PC-9 (cell line): ENCODE measurements around the gene CD2AP. TPM values are rescaled to one million over a fixed set of nuclear protein-coding genes. Genes with fewer than 3 reads are reported as not detected.

Experiments
- BruUV-seq: library from RNA; stranded (reverse); fragments of 400-500 nt; replicated peaks from 2 replicates; lab custom pipeline; 2021; lab: Mats Ljungman, UMichigan
- CTCF ChIA-PET: fragments of 300-600 bp; sonication (Branson Sonifier 250); formaldehyde crosslinking; loops from one replicate; lab custom pipeline; 2022; ENCODE audit warnings: antibody characterized with exemption; lab: Charles Lee
- POLR2A ChIA-PET: fragments of 300-600 bp; sonication (Branson Sonifier 250); formaldehyde crosslinking; loops from one replicate; lab custom pipeline; 2022; ENCODE audit warnings: antibody characterized with exemption; ENCODE audit not compliant: unreplicated experiment; lab: Charles Lee
- DNase-seq, 2 experiments: peaks; one replicate each; pipeline versions ENCODE4 v3.0.0 to v3.0.0-alpha.2; 2015 to 2022; ENCODE audit warnings: mixed read lengths in 1 of 2
- H2AFZ ChIP-seq: fragments of 200-600 bp; sonication (generic); 2 replicates; pipeline ENCODE4 v1.8.1; 2017; ENCODE audit warnings: antibody characterized with exemption
- H3F3A ChIP-seq: fragments of 200-600 bp; sonication (generic); 2 replicates; pipeline ENCODE4 v1.8.1; 2017; ENCODE audit warnings: antibody characterized with exemption, mild to moderate bottlenecking, low read depth; ENCODE audit not compliant: insufficient read depth
- H3K27ac ChIP-seq: fragments of 200-600 bp; sonication (generic); 2 replicates; pipeline ENCODE4 v1.6.1; 2016; ENCODE audit warnings: mixed run types
- H3K27me3 ChIP-seq: fragments of 200-600 bp; sonication (generic); 2 replicates; pipeline ENCODE4 v1.6.1; 2016; ENCODE audit warnings: low read depth, mixed run types; ENCODE audit not compliant: insufficient read depth
- H3K36me3 ChIP-seq: fragments of 200-600 bp; sonication (generic); 2 replicates; pipeline ENCODE4 v1.6.1; 2016; ENCODE audit warnings: low read depth, mixed run types
- H3K4me1 ChIP-seq: fragments of 200-600 bp; sonication (generic); replicated peaks from 2 replicates; pipeline ENCODE4 v1.6.1; 2016; ENCODE audit warnings: mixed run types; ENCODE audit not compliant: insufficient read depth
- H3K4me2 ChIP-seq: fragments of 200-600 bp; sonication (generic); 2 replicates; pipeline ENCODE4 v1.6.1; 2017; ENCODE audit warnings: mixed run types
- H3K4me3 ChIP-seq: fragments of 200-600 bp; sonication (generic); 2 replicates; pipeline ENCODE4 v1.6.1; 2016; ENCODE audit warnings: mixed run types
- H3K79me2 ChIP-seq: fragments of 200-600 bp; sonication (generic); 2 replicates; pipeline ENCODE4 v1.6.1; 2017; ENCODE audit warnings: low read depth, mixed run types
- H3K9me2 ChIP-seq: fragments of 200-600 bp; sonication (generic); 2 replicates; pipeline ENCODE4 v1.8.1; 2017; ENCODE audit warnings: mild to moderate bottlenecking; ENCODE audit not compliant: insufficient read depth
- H3K9me3 ChIP-seq: fragments of 200-600 bp; sonication (generic); 2 replicates; pipeline ENCODE4 v1.8.1; 2016; ENCODE audit warnings: low read depth; ENCODE audit not compliant: insufficient read depth
- H4K20me1 ChIP-seq: fragments of 200-600 bp; sonication (generic); 2 replicates; pipeline ENCODE4 v1.8.1; 2017; ENCODE audit not compliant: insufficient read depth
- EZH2 ChIP-seq: fragments of 200-600 bp; sonication (generic); IDR thresholded peaks from 2 replicates; pipeline ENCODE4 v1.8.0; 2017; ENCODE audit warnings: antibody characterized with exemption, low read depth
- intact Hi-C: fragments of 100-400 bp; cut with micrococcal nuclease; formaldehyde crosslinking; loops from one replicate; pipeline ENCODE4 v1.10.0; 2022; ENCODE audit not compliant: unreplicated experiment
- total RNA-seq: library from RNA; stranded (reverse); gene quantifications from 2 replicates; pipeline ENCODE4 v1.2.3, GENCODE V29; 2021
- TF ChIP-seq, protein P1 (sequence below): fragments of 200-600 bp; sonication (generic); conservative IDR thresholded peaks from 2 replicates; pipeline ENCODE4 v1.6.1; 2017; ENCODE audit warnings: mixed run types, antibody characterized with exemption, mild to moderate bottlenecking, moderate library complexity

CD2AP gene
- total RNA-seq, 1 experiment from 2014 or later, result 55.5 TPM

- Histone ChIP-seq H3K4me3 (no peak overlapping the region), H3K4me1 (peaks cover 5% of the 10 kb centered on the region), H3K4me2 (no peak overlapping the region), H3K79me2 (no peaks in the 10 kb centered on the region), H2AFZ (no peak overlapping the region), H4K20me1 (no peaks in the 10 kb centered on the region), H3K9me3 (no peaks in the 10 kb centered on the region), H3K27me3 (no peaks in the 10 kb centered on the region), H3K36me3 (no peaks in the 10 kb centered on the region), H3K27ac (no peak overlapping the region), H3K9me2 (no peaks in the 10 kb centered on the region), H3F3A (peaks cover 5% of the 10 kb centered on the region; the same call in 1 of the 2 replicates)
- TF ChIP-seq, protein P1, sequence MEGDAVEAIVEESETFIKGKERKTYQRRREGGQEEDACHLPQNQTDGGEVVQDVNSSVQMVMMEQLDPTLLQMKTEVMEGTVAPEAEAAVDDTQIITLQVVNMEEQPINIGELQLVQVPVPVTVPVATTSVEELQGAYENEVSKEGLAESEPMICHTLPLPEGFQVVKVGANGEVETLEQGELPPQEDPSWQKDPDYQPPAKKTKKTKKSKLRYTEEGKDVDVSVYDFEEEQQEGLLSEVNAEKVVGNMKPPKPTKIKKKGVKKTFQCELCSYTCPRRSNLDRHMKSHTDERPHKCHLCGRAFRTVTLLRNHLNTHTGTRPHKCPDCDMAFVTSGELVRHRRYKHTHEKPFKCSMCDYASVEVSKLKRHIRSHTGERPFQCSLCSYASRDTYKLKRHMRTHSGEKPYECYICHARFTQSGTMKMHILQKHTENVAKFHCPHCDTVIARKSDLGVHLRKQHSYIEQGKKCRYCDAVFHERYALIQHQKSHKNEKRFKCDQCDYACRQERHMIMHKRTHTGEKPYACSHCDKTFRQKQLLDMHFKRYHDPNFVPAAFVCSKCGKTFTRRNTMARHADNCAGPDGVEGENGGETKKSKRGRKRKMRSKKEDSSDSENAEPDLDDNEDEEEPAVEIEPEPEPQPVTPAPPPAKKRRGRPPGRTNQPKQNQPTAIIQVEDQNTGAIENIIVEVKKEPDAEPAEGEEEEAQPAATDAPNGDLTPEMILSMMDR, result no peak
- no peak for TF ChIP-seq EZH2
- ChIA-PET POLR2A (no interaction called here), CTCF (no interaction called here)
- no TSS peak for BruUV-seq
- DNase-seq, result no peak
- intact Hi-C loops, result no loop called here
These were observed 149.2 kb downstream of the CD2AP start for GRCh38 chr6:47626782-47627181.

DNA sequence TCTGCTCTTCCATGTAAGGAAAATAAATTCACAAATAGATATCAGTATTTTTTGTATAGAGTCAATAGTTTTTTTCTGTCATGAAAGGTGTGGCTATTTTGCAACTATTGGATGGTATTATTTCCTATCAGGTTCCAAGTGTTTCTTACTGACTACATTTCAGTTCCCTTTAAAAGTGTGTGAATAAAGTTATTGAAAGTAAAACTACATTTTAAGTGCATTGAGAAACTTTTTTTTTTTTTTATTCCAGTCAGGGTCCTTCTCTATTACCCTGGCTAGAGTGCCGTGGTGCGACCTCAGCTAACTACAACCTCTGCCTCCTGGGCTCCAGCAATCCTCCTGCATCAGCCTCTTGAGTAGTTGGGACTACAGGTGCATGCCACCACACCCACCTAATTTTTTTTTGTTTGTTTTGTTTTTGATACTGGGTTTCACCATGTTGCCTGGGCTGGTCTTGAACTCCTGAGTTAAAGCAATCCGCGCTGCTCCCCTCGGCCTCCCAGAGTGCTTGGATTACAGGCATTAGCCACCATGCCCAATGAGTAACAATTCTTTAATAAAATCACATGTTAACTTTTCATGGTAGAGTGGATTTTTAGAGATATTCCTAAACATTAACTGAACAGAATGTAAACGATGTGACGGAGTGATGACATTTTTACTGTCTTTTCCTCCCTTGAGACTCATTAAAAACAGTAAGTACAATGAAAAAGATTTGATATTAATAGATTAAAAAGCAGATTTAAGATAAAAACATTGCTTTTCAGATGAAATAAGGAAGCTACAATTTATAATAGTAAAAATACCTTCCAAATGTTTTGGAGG lies 151.1 kb downstream of the CD2AP start:
- no peaks in the 10 kb centered on the region for H3K36me3 ChIP-seq
- no peak overlapping the region for H3K4me2 ChIP-seq
- no peaks in the 10 kb centered on the region for H3K79me2 ChIP-seq
- H3K9me3 ChIP-seq, result no peaks in the 10 kb centered on the region
- no peak overlapping the region for H3K27ac ChIP-seq
- 0 out of 2 replicates have a peak, but pooled peaks cover 5% of the 10 kb centered on the region for H3F3A ChIP-seq
- no TSS peak for BruUV-seq
- ChIA-PET CTCF (interaction anchor here (0.9 kb wide), 1 partner anchor 106 kb away, joined by 3 read pairs; no protein-coding TSS in a partner anchor), POLR2A (interaction anchor here (0.6 kb wide), 2 partner anchors 116 to 159 kb away, joined by 3 to 6 read pairs; no protein-coding TSS in a partner anchor)
- intact Hi-C loops, result no loop called here
- H3K27me3 ChIP-seq, result no peaks in the 10 kb centered on the region
- H4K20me1 ChIP-seq, result no peaks in the 10 kb centered on the region
- no peak overlapping the region for H3K4me3 ChIP-seq
- TF ChIP-seq, protein P1, result no peak
- TF ChIP-seq EZH2, result no peak
- no peak for DNase-seq
- H3K4me1 ChIP-seq, result peaks cover 5% of the 10 kb centered on the region
- H3K9me2 ChIP-seq, result no peaks in the 10 kb centered on the region
- H2AFZ ChIP-seq, result no peak overlapping the region

GRCh38 chr6:47629954-47630353 lies 152.4 kb downstream of the CD2AP start:
- intact Hi-C loops, result loop anchor here (2.0 to 10.0 kb wide), 3 partner anchors 71 to 1195 kb away; no protein-coding TSS in a partner anchor
- H3K9me2 ChIP-seq, result no peaks in the 10 kb centered on the region
- no peak overlapping the region for H3K4me3 ChIP-seq
- ChIA-PET POLR2A (no interaction called here), CTCF (no interaction called here)
- DNase-seq, result no peak
- no peaks in the 10 kb centered on the region for H3K27me3 ChIP-seq
- TF ChIP-seq, protein P1, result no peak
- no peak for TF ChIP-seq EZH2
- BruUV-seq, result no TSS peak
- H3K4me2 ChIP-seq, result no peak overlapping the region
- H4K20me1 ChIP-seq, result no peaks in the 10 kb centered on the region
- peaks cover 5% of the 10 kb centered on the region for H3K4me1 ChIP-seq
- H2AFZ ChIP-seq, result no peak overlapping the region
- H3K79me2 ChIP-seq, result no peaks in the 10 kb centered on the region
- no peaks in the 10 kb centered on the region for H3K9me3 ChIP-seq
- no peaks in the 10 kb centered on the region for H3K36me3 ChIP-seq
- 0 out of 2 replicates have a peak, but pooled peaks cover 5% of the 10 kb centered on the region for H3F3A ChIP-seq
- H3K27ac ChIP-seq, result no peak overlapping the region
